HG02943 (cell line): ENCODE results near the gene GAA.
"Not testable (repeated sequence)": the region's sequence is repeated elsewhere in the genome, so short reads cannot be mapped to it uniquely, and the experiment has no call there.

ENCODE experiments used
- ATAC-seq: cut with Tn5 transposase; IDR thresholded peaks from one replicate; pipeline ENCODE4 v1.9.1; 2021; ENCODE audit warnings: mild to moderate bottlenecking, low read depth, moderate library complexity; ENCODE audit not compliant: unreplicated experiment

Gene GAA

GRCh38 chr17:80082403-80083135 lies 18.8 kb upstream of the GAA start:
- ATAC-seq, result no peak

DNA sequence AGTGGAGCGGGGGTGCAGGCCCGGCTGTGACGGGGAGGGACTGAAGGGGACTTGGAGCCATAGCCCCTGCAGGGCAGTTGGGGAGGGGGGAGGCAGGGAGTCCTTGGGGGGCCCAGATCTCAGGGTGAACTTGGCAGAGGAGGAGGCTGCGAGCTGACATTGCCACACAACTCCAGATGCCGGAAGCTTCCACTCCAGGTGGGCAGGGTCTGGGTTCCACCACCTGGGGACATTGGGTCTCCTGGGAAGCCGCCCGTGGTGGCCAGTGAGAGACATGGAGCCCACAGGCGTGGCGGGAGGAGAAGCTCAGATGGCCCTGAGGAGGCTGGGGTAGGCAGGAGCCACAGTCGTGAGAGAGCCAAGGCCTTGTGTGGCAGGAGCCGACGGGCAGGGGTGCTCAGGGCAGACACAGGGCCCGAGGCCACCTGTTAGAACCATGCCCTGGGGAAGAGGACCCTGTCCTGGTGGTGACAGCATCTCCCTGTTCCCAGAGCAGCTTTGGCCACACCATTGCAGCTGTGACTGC lies 18.2 kb upstream of the GAA start:
- ATAC-seq, result no peak

DNA sequence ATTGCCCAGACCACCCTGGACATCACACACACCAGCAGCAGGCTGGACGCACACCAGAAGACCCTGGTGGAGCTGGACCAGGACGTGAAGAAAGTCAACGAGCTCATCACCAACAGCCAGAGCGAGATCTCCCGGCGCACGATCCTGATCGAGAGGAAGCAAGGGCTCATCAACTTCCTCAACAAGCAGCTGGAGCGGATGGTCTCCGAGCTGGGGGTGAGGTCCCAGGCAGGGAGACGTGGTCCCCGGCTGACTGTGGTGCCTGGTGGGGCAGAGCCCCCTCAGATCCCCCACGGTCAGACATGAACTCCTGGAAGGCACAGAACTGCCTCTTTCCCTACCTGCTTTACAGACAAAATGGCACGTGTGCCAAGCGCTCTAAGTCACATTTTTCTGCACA lies 16.6 kb upstream of the GAA start:
- ATAC-seq, result no peak

DNA sequence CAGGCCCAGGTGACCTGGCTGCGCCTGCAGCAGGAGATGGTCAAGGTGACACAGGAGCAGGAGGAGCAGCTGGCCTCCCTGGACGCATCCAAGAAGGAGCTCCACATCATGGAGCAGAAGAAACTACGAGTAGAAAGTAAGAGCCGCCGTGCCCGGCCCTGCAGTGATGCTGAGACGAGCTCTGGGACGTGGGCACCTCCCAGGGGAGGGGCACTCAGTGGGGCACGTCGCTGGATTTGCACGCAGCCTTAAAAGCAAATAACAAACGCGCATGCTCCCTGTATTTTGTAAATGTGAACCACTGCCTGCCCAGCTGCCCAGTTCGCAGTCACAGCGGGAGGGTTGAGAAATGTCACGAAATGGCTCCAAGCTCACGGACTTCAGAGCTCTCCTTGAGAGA lies 15.3 kb upstream of the GAA start:
- no peak for ATAC-seq

DNA sequence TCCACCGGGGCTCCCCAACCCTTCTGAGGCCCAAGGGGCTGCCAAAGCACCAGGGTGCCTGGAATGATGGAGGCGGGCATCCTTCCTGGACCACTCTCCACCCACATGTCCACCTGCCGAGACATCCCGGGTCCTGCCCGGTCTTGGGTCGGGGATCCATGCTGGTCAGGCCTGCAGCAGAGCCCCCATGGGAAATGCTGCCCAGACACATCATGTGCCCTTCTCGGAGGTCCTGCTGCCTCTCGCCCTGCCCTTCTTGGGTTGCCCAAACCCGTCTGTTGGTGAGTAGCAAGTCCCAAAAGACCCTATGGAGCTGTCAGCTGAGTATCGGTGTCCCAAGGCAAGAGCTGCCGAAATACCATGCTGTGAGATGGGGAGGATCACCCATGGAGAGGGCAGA lies 14.8 kb upstream of the GAA start:
- ATAC-seq, result no peak

DNA sequence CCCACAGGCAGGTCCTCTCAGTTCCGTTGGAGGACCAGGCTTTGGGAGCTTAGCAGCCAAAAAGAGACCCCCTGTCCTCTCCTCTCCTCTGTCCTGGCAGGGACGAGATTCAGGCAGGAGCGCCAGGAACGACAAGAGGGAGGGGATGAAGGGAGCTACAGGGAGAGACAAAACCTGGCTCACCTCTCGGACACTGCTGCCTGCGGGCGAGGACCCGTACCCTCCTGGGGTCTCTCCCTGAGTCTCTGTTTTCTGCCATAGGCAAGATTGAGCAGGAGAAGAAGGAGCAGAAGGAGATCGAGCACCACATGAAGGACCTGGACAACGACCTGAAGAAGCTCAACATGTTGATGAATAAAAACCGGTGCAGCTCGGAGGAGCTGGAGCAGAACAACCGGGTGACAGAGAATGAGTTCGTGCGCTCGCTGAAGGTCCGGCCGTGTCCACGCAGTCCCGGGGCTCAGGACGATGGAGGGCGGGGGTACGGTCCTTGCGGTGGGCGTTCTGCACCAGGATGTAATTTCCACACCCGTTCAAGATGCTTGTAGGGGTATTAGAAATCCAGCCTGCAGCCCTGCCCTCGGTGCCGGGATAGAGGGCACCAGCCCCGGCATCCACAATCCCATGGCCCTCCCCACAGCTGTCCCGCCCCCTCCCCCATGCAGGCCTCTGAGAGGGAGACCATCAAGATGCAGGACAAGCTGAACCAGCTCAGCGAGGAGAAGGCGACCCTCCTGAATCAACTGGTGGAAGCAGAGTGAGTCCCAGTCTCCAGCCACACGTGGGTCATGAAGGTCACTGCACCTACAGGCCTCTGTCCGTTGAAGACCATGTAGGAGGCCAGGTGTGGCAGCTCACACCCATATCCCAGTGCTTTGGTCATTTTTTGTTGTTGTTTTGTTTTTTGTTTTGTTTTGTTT lies 13.8 kb upstream of the GAA start:
- ATAC-seq, result no peak

- ATAC-seq, result no peak
Observed at GRCh38 chr17:80089762-80090161, 11.6 kb upstream of the GAA start.

DNA sequence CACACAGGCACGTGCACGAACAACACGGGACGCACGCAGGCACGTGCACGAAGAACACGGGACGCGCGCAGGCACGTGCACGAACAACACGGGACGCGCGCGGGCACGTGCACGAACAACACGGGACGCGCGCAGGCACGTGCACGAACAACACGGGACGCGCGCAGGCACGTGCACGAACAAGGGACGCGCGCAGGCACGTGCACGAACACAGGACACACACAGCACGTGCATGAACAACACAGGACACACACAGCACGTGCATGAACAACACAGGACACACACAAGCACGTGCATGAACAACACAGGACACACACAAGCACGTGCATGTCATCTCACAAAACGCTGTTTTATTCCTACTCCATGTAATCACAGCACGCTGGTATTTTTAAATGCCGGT lies 11.2 kb upstream of the GAA start:
- not testable (repeated sequence) for ATAC-seq

GRCh38 chr17:80091376-80091775 lies 10.0 kb upstream of the GAA start:
- no peak for ATAC-seq

GRCh38 chr17:80092959-80093358 lies 8.4 kb upstream of the GAA start:
- no peak for ATAC-seq

DNA sequence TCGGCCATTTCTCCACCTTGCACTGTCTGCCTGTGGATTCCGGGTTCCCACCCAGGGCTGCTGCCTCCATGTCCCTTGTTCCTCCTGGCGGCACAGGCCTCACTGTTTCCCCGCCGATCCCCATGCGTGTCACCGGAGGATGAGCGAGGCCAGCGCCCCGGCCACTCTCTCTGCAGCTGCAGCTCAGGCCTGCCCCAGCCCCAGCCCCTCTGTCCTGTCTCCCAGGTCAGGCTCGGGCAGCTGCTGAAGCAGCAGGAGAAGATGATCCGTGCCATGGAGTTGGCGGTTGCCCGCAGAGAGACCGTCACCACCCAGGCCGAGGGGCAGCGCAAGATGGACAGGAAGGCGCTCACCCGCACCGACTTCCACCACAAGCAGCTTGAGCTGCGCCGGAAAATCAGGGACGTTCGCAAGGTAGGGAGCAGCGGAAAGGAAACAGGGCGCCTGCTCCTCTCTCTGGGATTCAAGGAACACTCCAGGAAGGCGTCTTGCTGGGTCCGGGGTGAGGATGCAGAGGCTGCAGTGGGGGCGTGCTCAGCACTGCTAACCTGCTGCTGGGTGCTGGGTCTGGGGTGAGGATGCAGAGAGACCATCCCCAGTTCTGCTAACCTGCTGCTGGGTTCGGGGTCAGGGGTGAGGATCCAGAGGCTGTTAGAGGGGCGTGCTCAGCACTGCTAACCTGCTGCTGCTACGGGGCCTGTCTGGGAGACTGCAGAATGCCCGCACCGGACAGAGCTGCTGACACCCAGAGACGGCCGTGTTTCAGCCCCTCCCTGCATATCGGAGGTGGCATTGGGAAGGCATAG lies 6.1 kb upstream of the GAA start:
- ATAC-seq, result no peak

DNA sequence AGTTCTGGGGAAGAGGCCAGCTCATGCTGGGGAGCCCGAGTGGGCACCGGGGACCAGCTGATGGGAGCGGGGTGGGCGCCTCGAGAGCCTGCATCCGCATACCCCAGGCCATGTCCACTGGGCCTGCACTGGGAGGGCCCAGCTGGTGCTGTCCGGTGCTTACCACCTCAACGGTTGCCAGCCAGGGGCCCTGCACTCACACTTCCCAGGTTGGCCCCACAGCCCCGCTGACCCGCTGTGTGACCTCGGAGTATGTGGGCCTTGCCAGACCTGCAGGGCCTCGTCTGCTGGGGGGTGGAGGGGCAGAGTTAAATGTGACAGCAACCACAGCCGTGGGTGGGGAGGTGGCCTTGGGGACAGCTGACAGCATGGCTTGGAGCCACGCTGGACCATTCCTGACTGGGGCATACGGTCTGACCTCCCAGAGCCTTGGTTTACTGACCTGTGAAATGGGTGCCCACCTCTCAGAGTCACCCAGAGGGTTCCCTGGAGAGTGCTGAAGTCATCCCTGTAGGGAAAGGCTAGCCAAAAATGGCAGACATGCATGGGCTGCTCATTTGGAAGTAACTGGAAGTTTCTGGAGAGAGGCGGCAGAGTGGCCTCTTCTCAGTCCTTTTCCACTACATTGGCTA lies 5.4 kb upstream of the GAA start:
- ATAC-seq, result no peak

- no peak for ATAC-seq
Observed at GRCh38 chr17:80096561-80097021, 4.8 kb upstream of the GAA start.

DNA sequence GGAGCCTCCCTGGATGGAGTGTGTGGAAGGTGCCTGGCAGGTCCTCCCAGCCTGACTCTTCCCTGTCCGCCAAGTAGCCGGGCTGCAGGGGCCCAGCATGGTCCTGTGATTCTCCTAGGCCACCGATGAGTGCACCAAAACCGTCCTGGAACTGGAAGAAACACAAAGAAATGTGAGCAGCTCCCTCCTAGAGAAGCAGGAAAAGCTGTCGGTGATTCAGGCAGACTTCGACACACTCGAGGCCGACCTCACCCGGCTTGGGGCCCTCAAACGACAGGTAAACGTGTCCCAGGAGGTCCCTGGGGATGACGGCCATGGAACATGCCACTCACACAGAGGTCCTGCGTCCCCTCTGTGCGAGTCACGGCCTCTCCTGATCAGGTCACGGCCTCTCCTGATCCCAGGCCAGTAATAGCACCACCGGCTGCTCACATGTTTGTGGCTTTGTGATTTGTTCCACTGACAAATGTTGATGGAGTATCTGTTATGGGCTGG lies 4.2 kb upstream of the GAA start:
- no peak for ATAC-seq

- ATAC-seq, result no peak
Observed at GRCh38 chr17:80097844-80098691, 3.3 kb upstream of the GAA start.

- no peak for ATAC-seq
Observed at GRCh38 chr17:80099291-80100034, 1.9 kb upstream of the GAA start.

DNA sequence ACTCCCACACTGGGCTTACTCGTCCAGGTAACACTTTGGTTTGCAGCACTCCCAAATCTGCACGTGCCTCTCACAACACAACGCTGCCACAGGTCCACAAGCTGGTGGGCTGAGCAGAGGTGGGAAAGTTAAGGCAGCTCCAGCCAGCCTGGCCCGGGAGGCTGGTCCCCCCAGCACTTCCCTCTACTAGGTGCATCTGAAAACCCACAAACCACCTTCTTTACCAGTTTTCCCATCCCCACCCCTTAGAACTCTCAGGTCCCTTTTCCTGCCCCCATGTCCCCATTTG lies 1.4 kb upstream of the GAA start:
- ATAC-seq, result no peak

GRCh38 chr17:80101946-80102663 lies 724 bp downstream of the GAA start:
- peak; percentile 24 for ATAC-seq
